Stimulated activated CD4-positive, alpha-beta T cell treated with anti-CD3 and anti-CD28 coated beads, TNF-alpha, amount 100 ng/mL, for 24 hours (primary cell): ENCODE measurements around the gene KCNJ4.
A peak's percentile ranks its signal among the peaks of the same experiment; 100 is the strongest.
"Not testable (repeated sequence)": the region's sequence is repeated elsewhere in the genome, so short reads cannot be mapped to it uniquely, and the experiment has no call there.

ENCODE experiments used
- DNase-seq, 3 experiments: peaks; one replicate each; pipeline ENCODE4 v3.0.0-alpha.2; 2020; ENCODE audit warnings: low read depth in 3 of 3

KCNJ4 gene

GRCh38 chr22:38413085-38414008 is 41.7 kb downstream of the KCNJ4 start:
- DNase-seq: no peak

DNA sequence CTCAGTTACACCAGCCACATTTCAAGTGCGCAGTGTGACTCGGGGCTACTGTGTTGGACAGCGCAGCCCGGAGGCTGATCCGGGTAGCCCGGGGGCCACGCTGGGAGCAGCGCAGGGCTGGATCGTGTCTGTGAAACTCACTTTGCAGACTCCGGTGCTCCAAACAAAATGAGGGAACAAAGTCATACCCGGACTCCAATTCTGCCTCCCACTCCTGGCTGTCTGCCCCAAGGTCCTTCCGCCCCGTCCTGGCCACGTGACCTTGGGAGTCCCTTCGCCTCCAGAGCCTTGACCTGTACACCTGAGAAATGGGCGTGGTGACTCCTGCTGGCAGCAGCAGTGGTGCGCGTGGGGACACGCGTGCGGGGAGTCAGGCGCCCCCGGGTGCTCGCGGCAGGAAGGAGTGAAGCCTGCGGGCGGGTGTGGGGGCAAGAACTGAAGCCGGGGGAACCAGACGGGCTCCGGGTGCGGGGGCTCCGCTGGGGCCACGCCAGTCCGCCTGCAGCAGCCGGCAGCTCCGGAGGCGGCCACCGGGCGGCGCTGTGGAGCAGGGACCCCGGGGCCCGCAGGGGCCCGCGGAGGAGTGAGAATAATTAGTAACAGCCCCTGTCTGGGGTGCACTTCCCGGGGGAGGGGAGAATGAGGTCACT is 42.4 kb downstream of the KCNJ4 start:
- DNase-seq: peak in 1 of 3 experiments; percentile 36

DNA sequence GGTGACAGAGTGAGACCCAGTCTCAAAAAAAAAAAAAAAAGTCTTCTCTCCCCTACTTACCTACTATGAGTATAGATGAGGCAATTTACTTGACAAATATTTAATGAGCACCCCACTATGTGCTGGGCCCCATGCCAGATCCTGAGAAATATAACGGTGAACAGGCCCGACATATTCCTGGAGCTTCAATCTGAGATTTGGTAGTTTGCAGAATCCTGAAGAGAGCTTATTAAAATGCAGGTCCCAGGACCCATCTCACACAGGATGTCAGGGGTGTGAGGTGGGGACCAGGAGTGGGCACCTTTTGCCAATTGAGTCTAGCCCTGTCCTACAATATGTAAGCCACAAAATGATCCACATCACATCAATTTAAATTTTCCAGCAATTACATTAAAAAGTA is 44.0 kb downstream of the KCNJ4 start:
- no peak for DNase-seq

- DNase-seq: not testable (repeated sequence)
These were observed 45.1 kb downstream of the KCNJ4 start for GRCh38 chr22:38409916-38410315.

DNA sequence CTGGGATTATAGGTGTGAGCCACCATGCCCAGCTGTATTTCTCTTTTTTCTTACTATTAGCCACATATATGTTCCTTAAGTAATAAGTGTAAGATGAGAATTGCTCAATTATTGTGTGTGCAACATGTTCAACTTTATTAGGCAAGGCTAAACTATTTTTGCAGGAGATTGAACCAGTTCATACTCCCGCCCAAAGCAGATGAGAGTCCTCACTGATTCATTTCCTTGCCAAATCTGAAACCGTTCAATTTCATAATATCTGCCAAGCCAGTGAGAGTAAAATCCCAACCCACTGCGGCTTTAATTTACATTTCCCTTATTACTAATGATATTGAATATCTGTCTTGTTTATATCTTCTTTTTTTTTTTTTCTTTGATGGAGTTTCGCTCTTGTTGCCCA is 48.4 kb downstream of the KCNJ4 start:
- no peak for DNase-seq

GRCh38 chr22:38404419-38404818 is 50.6 kb downstream of the KCNJ4 start:
- no peak for DNase-seq

DNA sequence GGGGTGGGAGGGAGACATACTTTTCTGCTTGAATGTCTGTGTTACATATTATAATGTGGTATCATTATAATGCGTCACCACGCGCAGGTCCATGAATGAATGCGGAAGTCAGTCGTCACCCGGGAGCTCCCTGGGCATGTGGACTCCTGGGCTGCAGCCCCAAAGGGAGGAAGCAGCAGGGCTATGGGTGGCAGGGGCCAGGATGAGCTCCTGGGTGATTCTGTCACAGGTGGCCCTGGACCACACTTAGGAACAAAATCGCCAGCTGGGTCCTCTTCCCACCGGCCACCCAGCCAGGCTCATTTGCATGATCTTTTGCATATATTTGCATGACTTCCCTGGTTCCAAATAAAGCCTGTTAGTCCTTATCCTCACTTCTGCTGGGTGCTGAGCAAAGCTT is 51.2 kb downstream of the KCNJ4 start:
- no peak for DNase-seq

DNA sequence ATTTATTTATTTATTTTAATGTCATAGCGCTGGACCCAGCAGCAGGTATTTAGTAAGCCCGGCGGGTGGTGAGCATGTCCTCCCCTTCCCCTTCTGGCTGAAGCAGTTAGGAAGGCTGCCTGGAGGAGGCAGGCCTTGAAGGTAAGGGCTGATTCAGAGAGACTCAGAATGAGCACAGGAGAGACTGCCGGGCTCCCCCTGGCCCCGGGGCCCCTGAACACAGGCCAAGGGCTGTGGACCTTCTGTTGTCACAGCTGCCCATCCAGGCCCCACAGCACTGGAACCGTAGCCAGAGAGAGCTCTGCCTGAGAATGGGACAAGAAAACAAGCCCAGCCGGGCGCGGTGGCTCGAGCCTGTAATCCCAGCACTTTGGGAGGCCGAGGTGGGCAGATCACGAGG is 52.8 kb downstream of the KCNJ4 start:
- DNase-seq: no peak

DNA sequence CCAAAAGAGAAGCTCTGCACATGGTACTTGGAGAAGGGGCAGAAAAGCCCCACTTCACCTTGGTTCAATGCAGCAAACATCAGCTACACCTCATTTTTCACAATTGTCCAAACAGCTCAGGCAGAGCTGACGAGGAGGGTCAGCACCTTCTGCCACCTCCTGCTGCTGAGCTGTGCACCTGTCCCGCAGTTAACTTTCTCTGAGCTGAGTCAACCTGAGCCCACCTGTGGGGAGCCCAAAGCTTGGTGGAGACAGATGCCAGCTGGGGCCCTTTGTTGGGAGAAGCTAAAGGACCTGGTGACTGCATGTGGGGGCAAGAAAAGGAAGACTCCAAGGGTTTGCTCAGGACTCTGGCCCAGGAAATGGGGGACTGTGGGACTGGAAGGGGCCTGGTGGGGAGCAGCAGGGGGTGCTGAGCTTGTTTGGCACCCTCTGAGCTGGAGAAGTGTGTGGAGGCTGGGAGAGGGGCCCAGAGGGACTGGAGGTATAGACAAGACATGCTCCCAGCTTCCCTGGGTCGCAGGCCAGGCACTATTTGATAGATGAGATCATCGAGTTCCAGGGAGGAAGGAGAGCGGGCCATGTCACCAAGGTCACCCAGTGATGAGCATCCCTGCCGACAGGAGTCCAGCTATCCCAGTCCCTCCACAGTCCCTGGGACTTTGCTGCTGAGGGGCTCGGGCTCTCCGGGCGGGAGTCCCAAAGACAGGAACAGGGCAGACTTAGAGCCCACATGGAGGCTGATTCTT is 53.5 kb downstream of the KCNJ4 start:
- no peak for DNase-seq

DNA sequence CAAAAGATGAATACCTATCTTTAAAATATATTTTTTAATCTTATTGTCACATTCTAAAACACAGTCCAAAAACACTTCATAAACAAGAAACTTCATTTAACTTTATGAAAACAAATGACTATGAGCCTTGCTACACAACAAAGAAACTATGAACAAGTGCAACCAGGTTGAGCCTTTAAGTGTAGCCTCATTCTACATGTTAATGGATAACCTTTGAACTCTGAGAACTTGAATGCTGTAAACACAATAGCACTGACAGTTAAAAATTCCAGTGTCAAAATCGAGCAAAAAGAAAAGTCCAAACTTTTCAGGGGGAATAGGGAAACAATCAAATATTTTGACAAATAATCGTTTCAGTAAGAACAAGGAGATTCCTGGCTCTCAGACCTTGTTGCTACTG is 54.7 kb downstream of the KCNJ4 start:
- not testable (repeated sequence) for DNase-seq

DNA sequence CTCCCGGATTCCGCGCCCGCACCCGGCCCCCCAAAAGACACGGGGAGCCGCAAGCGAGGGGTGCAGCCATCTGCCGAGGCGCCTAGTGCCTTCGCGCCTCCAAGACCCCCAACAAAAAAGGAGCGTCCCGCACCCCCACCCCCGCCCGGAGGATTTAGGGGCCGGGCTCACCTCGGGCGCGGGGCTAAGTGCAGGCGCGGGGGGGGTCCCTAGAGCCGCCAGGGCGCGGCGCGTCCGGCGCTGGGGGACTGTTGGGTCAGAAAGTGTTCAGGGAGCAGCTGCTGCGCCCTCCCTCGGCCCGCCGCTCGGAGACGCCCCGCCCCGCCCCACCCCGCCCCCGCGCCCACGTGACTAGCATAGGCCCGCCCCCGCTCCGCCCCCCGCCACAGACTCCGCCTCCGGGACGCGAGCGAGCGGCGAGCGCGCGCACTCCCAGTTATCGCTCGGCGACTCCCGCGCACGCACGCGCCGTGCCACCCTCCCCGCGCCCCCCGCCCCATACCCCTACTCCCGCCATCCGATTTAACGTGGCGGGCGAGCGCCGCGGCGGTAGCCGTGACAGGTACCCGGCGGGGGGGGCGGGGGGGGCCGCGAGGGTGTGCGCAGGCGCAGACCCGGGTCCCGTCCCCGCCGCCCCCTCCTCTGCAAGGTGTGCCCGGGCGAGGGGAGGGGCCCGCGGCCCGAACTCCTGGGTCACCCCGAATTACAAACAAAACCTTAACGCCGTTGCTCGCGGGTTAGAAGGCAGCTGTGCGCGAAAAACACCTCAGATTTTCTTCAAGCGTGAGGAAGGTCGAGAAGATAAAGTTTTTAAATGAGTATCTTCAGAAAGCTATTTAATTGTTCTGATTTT is 56.2 kb downstream of the KCNJ4 start:
- peak; percentile 60 to 78 (median 68) for DNase-seq

GRCh38 chr22:38398181-38398608 is 56.8 kb downstream of the KCNJ4 start:
- DNase-seq: peak in 1 of 3 experiments; percentile 33

DNA sequence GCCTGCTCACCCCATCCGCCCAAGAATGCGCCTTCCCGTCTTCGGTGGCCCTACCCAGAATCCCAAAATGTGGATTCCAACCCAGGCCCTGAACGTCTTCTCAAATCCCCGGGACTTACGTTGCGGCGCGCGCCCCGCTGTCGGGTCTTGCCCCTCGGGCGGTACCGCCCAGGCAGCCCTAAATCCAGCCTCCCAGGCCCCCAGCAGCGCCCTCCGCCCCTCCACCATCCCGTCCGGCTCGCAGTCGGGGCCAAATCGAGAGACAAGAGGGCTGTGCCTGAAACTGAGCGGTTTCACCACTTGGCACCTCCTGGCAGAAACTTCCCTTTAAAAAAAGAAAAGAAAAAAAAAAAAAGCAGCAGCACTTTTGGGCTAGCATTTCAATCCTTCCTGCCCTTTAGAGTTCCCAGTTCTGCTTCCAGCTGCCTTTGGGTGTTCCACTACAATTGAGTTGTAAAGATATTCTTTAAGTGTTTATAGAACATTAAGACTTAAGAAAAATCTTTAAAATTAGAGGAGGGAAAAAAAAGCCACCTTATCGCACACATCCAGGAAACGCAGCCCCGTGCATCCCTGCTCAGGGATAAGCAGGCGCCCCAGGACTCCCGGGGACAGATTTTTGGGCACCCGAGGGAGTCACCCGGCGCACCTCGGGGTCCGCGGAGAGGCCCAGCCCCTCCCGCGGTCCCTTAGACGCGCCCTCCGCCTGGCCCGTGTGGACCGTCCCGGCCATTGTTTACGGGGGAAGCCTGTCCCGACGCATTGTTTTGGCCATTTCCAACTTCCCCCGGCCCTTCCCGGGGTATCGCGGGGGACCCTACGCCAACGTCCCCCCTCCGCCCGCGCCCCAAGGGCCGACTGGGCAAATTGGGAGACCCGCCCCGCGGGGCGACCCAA is 57.6 kb downstream of the KCNJ4 start:
- DNase-seq: peak in 1 of 3 experiments; percentile 16

DNA sequence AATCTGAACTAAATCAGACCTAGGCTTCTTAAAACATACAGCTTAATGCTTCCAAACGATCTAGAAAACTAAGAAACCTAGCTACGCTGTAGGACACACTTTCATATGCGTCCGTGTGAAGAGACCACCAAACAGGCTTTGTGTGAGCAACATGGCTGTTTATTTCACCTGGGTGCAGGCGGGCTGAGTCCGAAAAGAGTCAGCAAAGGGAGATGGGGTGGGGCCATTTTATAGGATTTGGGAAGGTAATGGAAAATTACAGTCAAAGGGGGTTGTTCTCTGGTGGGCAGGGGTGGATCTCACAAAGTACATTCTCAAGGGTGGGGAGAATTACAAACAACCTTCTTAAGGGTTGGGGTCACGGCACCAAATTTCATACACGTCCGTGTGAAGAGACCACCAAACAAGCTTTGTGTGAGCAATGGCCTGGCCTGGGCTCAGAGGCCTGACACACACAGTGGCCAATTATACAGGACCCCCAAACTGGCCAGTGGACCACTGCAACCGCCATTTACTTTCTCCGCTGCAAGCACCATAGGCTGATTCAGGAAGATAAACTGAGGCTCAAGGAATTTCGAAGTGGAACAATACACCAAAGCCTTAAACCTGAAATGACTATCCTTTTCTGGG is 58.4 kb downstream of the KCNJ4 start:
- not testable (repeated sequence) for DNase-seq

DNA sequence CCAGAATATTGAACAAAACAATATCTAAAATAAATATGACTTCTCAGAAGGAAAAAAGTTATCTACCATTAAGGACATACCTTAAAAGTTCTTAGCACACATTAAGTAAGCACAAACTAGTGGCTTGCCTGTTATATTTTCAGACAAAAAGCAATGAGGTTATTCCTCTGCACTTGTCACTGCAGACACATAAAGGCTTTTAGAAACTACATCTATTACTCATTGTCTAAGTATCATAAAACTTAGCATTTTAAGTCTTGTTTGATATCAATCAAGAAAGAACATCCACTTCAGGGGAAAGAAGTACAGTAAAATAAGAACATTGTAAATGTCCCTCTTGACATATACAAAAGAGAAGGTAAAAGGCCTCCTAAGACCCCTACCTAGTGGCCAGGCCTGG is 59.1 kb downstream of the KCNJ4 start:
- not testable (repeated sequence) for DNase-seq

- not testable (repeated sequence) for DNase-seq
These were observed 59.9 kb downstream of the KCNJ4 start for GRCh38 chr22:38394929-38395624.

GRCh38 chr22:38389428-38389818 is 65.6 kb downstream of the KCNJ4 start:
- not testable (repeated sequence) for DNase-seq

DNA sequence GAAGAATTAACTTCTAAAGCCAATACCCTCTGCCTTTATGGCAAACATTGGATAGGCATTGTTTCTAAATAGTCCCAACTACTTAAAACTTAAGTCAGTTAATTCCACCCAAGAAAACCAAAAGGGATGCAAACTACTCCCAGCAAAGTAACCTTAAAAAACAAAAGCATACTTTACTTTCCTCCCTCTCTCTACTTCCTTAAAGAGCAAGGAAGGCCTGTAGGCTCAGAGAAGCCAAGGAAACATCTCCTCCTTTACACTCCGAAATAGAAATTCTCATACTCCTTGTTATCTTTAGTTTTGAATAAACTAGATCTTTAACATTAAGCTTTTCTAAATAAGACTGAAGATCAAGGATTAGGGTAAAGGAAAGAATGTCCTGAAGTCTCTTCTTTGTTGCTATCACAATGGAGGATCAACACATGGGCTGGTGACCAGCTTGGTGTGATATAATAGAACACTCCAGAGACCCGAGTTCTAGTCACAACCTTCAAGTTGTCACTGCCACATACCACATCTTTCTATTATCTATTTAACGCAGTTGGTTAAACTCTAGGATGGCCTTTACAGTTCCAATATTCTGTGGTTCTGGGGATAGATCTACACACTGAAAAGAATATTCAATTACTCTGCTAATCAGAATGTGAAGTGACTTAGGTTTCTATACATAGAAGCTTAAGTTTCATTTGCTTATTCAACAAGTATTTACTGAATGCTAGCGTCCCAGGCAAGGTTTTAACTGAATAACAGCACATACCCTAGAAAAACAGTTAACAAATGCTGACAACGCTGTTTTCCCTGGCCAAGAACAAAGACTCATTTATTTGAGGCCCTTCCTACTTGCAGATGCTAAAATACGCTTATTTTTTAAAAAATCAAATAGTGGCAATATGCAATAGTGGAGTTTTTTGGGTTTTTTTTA is 66.2 kb downstream of the KCNJ4 start:
- not testable (repeated sequence) for DNase-seq
